CD4-positive, alpha-beta T cell treated with Interleukin-4 for 4 hours (primary cell): ENCODE results near the gene PKM.
A peak's percentile ranks its signal among the peaks of the same experiment; 100 is the strongest.
"Not testable (repeated sequence)": the region's sequence is repeated elsewhere in the genome, so short reads cannot be mapped to it uniquely, and the experiment has no call there.

ENCODE experiments used
- DNase-seq: peaks from one replicate; pipeline ENCODE4 v3.0.0-alpha.2; 2020

PKM gene

DNA sequence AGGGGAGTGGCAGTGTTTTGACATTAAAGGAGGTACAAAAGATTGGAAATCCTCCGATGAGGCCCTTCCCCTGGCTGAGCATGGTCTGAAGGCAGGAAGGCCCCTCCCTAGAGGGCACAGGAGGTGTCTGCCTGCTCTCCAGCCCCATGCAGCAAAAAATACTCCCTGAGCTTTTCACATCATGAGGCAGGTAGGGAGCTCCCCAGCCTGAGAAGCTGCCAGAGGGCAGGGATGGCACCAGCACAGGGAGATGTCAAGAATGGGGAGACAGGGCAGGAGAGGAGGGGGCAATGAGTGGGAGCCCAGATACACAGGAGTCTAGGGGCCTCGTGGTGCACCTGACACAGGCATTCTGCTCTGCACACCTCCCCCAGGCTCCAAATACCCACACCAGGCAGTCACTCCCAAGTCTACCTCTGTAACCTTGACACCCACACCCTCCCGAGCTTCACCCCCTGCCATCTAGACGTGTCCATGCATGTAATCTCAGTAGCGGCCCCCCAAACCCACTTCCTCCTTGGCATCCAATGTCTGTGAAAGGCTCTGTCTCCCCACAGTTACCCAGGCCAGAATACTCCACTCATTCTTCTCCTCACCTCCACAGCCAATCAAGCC, 56.3 kb downstream of the PKM start:
- DNase-seq, result no peak

DNA sequence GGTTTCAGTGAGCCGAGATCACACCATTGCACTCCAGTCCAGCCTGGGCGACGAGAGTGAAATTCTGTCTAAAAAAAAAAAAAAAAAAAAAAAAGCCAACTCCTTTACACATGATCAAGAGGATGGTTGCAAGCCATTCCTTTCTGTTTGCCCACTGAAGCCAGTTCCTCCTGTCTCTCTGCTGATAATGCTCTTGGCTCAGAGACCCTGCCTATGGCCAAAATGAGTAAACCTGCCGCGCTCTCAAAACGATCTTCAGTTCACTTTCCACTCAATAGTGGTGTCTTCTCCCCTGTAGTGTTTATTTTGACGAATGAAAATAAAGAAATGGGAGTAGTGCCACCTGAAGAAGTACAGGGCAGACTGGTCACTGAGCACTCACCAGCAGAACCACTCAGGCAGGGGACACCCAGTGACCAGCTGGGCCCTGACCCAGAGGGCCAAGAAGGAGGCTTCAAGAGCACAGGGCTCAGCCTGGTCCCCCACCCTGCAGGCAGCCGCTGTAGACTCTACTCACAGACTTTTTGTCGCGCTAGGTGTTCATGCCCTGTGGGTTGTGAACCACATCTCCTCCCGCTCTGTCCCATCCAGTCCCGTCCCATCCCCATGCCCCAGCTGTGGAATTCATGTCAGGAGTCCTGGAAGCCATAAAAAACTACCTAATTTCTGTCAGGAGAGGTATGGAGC, 57.0 kb downstream of the PKM start:
- no peak for DNase-seq

DNA sequence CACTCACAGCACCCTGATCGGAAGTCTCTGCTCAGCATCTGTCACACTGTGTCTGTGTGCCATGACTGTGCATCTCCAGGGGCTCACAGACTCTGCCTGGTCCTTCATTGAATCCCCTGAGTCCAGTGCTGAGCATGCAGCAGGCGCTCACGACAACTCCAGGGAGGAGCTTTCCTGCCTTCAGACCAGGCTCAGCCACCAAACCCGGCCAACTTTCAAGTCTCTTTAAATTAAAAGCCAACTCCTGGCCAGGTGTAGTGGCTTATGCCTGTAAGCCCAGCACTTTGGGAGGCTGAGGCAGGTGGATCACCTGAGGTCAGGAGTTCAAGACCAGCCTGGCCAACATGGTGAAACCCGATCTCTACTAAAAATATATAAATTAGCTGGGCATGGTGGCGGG, 57.6 kb downstream of the PKM start:
- DNase-seq, result no peak

DNA sequence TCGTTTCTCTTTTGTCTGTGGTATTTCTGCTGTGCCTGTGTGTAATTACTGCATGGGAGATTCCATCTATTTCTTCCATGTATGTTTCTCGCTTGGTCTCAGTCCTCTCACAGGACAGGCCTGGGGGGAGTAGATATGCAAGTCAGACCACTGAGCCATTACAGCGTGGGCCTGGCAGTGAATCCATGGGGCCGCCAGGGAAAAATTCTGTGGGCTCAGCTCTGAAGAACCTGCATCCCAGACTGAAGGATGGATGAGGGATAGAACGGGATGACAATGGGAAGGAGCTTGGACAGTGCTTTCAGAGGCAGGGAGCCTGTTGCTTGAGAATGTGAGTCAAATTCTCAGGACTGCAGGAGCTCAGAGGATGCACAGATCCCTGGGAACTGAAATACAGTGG, 58.2 kb downstream of the PKM start:
- DNase-seq, result no peak

DNA sequence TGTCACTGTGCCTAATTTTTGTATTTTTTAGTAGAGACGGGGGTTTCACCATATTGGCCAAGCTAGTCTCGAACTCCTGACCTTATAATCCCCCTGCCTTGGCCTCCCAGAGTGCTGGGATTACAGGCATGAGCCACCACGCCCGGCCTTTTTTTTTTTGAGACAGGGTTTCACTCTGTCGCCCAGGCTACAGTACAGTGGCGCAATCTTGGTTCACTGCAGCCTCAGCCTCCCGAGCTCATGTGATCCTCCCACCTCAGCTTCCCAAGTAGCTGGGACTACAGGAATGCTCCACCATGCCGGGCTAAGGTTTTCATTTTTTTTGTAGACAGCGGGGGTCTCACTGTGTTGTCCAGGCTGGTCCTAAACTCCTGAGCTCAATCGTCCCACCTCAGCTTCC, 59.0 kb downstream of the PKM start:
- not testable (repeated sequence) for DNase-seq

DNA sequence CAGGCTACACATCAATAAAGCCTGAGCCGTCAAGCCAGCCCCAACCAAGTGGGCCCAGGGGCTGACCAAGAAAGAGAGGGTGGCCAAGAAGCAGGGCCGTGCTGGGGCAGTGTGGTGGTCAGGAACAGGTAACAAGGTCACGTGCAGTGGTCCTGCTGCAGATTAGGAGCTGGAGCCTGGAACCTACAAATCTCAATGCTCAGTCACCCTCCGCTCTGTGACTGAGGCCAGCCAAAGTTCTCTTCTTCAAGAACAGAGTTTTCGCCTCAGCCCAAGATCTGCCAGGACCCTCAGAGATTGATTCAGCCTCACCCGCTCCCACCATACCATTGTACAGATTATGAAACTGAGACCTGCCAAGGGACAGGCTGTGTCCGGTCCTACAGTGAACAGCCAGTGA, 60.3 kb downstream of the PKM start:
- no peak for DNase-seq

DNA sequence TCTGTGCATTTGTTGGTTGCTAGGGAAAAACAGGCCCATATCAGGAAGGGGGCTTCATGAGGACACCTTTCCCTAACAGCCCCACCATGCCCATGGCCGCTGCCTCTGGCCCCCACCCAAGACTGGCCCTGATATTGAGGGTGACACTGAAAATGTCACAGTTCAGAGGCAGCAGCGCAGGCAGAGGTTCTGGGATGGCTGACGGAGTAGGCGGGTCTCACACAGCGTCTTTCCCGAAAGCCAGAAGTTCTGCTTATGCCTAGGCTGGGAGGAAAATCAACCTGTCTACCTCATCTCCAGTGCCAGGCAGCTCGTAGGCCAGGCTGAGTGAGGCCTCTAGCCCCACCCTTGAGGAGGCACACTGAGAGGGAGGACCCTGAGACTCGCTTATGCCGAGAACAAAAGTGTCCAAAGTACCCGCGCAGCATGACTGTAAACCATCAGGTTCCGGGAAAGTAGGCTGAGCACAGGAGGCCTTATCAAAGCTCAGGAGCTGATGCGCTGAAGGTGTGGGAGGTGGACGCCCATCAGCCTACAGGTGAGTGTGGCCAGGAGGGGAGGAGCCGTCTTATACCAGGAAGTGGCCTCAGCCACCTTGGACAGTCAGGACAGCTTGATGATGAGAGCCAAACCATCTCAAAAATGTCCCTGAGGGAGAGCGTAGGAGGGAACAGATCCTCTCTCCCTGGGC, 60.9 kb downstream of the PKM start:
- DNase-seq, result no peak

DNA sequence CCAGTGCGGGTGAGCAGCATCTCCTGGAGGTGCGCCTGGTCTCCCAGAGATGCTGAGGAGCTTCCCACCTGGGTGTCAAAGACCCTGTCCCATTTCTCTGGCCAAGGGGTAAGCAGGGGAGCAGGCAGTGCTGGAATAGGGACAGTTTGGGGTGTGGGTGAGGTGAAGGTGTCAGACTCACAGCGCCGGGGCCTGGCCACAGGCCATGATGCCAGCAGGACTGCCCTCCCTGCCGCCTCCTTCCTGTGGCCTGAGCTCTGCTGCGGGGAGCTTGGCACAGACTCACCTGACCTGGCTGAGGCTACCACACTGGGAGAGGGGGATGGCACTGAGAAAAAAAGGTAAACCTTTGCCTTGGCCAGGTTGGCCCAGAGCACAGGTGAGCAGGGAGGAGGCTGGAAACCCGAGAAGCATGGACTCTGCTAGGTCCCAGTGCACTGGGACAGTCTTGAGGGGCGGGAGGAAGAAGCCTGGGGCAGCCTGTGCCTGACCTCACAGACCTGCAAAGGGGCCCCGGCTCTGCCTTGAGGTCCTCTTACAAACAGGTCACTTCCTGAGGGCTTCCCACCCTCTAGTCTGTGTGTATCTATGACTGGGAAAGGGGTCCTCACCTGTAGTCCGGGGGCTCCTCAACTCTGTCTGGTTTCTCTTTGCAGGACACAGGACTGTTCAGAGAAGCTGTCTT, 61.6 kb downstream of the PKM start:
- no peak for DNase-seq

DNA sequence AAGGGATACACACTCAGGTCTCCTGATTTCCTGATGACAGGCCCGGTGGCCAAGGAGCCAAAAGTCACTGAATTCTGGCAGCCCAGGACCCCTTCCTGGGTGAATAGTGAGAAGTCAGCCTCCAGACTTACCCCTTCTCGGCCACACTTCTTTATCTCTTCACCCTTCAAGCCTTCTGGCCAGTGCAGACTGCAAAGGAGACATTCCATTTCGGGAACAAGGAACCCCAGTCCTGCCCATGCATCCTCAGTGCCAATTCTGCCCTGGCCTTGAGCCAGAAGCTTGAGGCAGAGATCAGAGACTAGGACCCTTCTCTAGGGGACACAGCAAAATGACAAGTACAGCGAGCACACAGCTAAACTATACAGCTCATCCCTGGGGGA, 62.2 kb downstream of the PKM start:
- DNase-seq, result no peak

DNA sequence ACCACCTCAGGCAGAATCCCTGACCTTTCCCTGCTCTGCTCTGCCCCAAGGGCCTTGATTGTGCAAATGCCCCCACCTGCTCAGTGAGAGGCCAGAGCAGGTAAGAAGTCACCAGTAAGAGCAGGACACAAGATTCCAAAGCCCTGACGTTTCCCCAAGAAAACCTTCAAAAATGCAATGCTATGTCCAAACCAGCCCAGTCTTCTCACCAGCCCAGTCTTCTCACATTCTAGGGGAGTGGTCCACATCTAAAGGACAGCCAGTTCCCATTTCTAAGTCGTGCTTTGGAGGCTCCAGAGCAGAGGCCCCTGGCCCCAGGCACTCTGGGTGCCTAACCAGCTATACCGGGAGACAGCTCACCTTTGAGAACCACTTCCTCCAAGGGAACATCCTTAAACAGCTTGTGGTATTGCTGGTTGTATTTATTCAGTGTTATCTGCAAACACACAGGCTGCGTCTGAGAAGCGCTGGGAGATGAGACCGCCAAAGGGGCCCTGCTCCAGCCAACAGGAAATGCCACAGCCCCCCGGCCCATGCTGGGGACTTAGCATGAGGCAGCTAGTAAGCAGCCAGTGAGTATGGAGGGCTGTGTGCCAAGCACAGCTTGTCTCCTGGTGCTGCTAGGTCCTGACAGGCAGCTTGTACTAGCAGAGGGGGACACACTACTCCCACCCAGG, 62.7 kb downstream of the PKM start:
- DNase-seq, result no peak

DNA sequence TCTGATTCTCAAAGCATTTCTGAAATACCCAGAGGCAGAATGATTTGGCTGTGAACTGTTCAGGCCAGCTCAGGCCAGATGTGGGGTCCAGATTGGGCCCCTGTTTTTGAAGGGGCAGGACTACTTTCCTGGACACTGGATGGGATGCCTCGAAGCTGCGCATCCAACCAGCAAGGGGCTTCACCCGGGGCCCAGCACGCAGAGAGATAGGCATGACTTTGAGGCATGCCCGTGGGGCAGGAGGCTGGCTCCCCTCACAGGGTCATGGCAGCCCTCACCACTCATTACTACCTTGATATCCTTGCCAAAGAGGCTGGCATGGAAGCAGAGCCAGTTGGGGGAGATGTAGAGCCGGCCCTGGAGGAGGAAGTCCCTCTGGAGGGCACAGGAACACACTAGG, 63.5 kb downstream of the PKM start:
- DNase-seq, result no peak

DNA sequence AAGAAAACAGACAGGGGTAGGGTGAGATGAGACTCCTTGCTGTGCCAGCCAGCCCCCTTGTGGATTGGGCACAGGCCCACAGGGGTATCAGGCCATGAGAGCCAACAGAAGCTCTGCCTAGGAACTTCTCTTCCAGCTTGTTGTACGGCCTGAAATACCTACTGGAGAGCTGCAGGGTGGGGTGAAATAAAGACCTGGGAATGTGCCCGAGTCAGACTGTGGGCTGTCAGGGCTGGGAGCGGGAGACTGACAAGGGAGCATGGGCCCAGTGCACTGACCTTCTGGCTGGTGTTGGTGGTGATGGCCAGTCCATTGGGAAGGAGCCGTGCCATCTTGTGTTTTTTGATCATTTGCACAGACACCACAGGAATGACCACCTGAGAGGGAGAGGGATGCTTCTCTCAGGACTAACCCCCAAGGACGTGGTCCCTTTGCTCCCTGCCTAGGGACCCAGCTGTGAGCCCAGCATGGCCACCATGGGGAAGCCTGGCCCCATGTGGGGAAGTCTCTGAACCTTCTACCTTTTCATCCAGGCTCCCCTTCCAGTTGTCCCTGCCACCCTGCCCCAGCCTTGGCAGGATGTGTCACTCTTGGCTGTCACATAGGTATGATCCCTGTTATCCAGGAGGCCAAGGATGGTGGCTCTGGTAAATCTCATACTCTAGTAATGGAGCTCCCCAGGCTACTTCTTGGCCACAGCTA, 64.1 kb downstream of the PKM start:
- no peak for DNase-seq

DNA sequence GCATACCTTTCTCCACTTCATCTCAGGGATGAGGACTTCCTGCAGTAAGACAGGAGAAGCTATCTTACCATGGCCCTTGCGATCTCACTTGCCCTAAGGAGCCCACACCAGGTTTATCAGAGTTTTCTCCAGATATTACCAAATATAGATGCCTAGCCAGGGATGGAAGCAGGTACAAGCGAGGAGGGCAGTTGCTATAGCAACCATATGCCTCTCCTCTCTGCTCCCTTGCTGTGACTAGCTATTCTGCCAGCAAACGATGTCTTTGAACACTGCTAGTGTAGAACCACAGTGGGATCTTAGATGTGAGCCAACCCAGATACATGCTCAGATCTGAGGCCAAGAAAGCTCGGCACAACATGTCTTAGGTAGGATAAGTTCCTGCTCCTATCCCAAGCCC, 67.3 kb downstream of the PKM start:
- no peak for DNase-seq

DNA sequence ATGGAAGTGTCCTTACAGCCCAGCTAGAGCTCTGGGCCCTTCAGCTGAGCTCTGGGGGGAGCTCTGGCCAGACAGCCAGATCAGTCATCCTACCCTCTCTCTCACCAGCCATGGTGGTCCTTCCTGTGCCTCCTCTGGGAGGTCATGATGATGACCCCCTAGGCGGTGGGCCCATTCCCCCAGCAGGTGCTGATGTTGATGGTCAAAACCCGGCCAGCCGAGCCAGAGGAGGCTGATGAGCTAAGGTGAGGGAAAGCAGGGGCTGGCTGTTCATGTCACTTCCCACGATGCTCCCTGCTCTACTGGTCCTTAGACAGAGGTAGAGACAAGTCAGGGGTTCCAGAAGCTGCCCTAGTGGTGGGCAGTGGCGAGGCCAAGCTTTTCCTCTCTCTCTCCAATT, 68.4 kb downstream of the PKM start:
- DNase-seq, result no peak

DNA sequence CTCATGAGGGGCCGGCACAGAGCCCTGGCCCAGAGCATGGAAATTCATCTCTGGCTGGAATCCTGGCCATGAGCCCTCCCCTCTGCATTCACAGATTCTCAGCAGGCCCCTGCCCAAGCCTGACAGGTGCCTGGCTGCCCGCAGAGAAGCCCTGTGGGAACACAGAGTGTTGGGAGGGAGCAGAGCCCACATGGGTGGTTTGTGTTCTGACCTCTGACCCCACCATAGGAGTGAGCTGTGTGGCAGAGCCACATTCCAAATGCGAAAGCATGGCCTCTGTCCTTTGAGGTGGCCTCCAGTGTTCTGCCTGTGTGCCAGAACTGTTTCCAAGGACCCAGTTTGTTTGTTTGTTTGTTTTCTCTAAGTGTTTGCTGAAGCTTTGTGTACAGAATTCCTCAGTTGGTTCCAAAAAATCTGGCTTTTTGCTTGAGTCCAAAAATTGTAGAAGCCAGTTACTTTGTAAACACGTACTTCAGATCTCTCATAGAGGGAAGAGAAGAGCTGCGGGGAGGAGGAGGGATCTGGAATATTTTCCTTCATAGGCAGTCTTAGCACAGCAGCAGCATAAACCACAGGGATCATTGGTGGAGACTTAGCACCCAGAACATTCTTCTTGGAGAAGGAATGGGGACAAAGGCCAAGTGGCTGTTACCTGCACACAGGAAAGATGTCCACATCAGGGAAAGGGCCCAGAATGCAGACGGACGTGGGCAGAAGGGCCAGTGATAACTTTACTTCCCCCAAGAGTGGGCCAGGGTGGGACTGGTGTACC, 69.4 kb downstream of the PKM start:
- no peak for DNase-seq

DNA sequence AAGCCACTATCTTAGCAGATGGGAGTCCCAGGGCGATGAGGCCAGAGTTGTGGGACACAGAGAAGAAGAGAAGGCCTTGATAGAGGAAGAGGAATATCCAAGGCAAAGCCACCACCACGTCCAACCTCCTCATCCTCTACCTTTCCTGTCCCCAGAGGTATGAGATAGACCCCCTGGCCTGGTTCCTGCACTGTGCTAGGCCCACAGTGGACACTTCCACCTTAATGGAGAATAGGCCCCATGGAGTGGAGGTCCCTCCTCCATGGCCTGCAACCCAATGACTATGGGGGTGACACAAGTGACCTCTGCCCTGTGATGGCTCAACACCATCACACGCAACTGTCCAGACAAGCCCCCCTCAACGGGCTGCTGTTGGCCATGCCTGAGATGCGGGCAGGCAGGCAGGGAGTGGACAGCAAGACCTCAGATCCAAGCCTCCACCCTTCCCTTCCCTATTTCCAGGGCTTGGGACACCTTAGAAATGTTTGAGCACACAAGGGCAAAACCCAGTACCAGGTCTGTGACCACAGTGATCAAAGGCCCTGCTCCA, 70.2 kb downstream of the PKM start:
- DNase-seq, result no peak

DNA sequence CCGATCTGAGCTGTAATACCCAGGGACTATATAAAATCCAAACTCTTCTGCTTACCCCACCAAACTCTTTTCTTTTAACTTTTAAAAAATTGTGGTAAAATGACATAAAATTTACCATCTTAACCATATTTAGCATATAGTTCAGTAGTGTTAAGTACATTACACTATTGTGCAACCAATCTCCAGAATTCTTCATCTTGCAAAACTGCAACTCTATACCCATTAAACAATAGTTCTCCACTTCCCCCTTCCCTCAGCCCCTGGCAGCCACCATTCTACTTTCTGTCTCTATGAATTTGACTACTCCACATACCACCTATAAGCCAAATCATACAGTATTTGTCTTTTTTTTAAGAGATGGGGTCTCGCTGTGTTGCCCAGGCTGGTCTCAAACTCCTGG, 74.1 kb downstream of the PKM start:
- no peak for DNase-seq

DNA sequence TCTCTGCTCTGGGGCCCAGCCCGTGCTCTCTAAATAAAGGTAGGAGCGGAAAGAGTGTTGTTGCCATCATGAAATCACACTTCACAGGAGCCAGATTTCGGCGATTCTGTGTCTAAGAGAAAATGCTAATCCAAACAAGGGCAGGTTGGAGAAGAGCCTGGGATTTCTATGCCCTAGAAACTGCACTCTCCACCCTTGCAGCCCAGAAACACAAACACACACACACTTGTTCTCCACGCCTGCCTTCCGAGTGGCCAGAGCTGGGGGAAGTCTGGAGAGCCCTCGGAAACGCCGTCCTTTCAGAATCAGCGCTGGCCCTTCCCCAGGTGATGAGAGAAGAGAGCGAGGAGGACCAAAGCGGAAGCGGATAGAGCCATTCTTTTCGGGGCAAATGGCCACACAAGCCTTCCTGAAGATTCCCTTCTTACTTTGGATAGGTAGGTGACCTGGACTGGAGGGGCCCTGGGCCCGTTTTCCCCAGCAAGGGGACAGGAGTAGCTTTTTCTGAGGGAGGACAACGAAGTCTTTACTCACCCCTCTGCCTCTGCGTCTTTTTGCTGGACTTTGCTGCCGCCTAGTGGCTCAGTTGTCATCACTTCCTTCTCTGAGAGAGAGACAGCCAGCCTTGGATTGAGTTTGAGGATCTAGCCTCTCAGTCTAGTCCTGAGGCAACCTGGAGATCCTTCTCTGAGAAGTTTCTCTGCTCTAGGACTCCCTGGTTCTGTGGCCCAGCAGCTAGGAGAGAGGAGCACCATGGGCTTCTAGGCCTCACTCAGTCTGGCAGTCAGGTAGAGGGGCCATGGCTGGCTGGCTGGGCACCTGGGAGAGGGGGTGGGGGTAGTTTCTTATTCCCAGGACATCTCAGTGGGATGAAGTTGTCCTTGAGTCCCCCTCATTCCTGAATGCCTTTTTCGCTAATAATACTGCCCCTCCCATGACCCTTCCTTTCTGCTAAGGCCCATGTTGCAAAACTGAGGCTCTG, 75.1 kb downstream of the PKM start:
- DNase-seq, result peak; percentile 72

DNA sequence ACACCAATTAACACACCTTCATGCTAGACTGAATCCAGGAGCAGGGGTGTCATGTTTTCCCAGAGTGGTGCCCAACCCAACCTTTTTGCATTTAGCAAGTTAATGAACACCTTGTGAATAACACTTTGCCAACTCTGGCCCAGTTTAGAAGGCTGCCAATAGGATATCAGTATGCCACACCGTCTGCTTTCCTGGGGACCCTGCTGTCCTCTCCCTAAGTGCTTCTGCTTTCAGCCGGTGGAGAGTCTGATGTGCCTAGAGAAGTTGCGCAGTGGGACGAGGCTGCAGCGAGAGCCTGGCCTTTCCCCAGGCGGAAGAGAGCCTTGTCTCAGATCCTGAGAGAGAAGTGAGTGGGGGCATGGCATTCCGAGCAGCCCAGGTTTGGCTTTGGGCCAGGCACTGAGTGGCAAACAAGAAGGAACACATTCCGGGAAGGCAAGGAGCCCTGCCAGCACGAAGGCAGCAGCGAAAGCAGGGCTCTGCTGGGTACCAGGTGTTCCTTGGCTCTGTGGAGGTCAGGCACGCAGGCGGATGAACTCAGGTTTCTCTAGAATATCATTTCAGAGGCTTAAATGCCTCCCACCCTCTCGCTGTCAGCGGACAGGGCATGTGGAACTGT, 75.9 kb downstream of the PKM start:
- no peak for DNase-seq

DNA sequence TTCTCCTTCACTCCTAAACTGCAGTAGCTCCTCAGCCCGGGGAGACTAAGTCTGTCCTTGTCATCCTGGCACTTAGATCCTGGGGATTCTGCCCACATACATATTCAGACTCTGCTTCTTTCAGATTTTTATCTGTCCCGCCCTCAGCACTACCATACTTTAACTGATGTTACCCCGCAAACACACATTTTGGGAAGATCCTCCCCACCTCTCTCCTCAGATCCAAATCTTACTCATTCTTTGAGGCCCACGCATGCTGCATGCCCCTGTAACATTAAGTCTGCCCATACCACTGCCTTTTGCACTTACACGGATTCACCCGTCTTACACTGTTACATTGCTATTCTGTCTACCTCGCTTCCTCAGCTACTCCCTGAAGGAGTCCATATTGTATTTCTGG, 76.7 kb downstream of the PKM start:
- DNase-seq, result no peak
